Fibroblast of mammary gland (primary cell): ENCODE results near the gene ZNF516.

Source experiments
- DNase-seq: peaks from one replicate; pipeline ENCODE4 v3.0.0-alpha.2; 2010; ENCODE audit warnings: low read depth
- H3K4me3 ChIP-seq: 2 replicates; pipeline ENCODE4 v1.5.1; 2011; ENCODE audit warnings: low read depth, mild to moderate bottlenecking, low read length, moderate library complexity; ENCODE audit not compliant: control insufficient read depth
- CTCF ChIP-seq: conservative IDR thresholded peaks from 2 replicates; pipeline ENCODE4 v1.5.1; 2011; ENCODE audit warnings: low read depth, low read length, inconsistent platforms; ENCODE audit not compliant: control insufficient read depth, insufficient read depth

Gene ZNF516

DNA sequence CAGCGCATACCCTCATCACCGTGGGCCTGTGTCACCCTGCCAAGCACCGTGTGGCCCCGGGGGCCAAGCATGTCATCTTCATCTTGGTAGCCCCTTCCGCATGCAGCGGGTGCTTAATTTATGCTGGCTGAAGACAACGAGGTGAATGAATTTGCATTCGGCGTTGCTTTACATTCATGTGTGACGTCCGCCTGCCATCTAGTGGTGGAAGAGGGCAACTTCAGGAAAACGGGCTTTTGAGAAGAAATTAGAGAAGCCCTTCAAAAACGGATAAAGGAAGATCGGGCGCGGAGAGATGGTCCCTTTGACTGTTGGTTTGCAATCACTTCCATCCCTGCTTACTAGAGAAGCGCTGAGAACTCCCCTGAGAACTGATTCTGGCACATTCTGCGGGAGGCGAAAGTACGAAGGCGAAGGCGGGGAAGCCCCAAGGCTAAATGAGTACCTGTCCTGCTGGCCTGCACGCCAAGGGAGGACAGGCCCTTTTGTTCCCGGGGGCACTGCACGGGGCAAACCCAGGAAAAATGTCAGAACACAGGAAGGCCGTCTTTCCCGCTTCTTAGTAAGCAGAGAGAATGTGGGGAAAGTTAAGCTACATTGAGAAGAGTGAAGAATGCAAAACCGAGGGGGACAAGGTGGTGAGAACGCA lies 145.9 kb downstream of the ZNF516 start:
- peak; percentile 91 for TF ChIP-seq CTCF
- no peak overlapping the region for H3K4me3 ChIP-seq

DNA sequence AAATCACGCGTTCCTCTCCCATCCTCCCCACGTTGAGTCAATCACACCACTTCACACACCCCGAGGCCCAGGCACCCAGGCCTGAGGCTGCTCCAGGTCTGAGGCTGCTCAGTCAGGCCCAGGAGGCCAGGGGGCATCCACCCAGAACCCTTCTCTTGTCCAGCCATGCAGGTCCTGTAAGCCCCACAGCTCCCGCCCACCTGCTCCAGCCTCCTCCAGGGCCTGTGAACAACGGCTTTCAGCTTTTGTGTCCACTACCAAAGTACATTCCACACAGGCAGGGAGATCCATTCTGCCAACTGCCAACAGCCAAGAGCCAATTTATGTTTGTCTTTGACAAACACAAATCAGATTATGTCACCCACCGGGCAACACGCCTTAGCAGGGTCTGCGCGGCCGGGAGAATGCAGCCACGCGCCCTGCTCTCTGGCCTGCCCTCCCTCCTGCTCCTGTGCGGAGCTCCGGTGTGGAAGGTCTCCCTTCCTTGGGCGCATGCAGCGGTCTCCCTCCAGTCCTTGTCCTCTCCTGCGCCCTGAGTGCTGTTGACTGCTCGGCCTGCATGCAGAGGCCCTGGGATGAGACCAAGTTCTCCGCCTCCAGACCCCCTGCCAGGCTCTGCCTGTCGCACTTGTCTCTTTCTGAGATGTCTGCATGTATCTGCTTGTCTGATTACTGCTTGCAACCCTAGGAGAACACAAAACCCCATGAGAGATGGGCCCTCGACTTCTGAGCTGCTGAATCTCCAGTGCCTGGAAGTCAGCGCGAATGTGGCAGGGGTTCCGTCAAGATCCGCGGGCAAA lies 146.6 kb downstream of the ZNF516 start:
- no peak for TF ChIP-seq CTCF
- H3K4me3 ChIP-seq = no peak overlapping the region

More for the DNA sequence above, 145.9 kb downstream of the ZNF516 start:
- peak; percentile 73 for DNase-seq

DNA sequence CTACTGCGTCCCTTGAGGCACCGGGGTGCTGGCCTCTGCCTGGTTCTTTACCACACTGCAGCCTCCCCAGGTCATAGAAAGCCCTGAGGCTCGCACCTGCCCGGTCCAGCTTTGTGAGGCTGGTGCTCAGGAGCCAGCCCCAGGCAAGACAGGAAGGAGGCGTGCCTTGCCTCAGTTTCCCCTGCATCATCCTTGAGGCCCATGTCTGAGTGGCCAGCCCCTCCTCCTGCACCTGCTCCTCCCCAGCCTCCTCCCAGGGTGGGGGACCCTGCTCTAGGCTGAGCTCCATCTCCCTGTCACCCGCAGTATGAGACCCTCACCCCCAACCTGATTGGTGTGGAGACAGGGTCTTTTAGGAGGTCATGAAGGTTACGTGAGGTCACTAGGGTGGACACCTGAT lies 147.7 kb downstream of the ZNF516 start:
- H3K4me3 ChIP-seq = no peak overlapping the region
- DNase-seq = no peak
- TF ChIP-seq CTCF = no peak

More for the DNA sequence above, 146.6 kb downstream of the ZNF516 start:
- DNase-seq = no peak

- TF ChIP-seq CTCF = no peak
- no peak for DNase-seq
- no peak overlapping the region for H3K4me3 ChIP-seq
These were observed 148.4 kb downstream of the ZNF516 start for GRCh38 chr18:76346490-76347130.

GRCh38 chr18:76345901-76346300 lies 149.1 kb downstream of the ZNF516 start:
- no peak overlapping the region for H3K4me3 ChIP-seq
- TF ChIP-seq CTCF = no peak
- DNase-seq = no peak

DNA sequence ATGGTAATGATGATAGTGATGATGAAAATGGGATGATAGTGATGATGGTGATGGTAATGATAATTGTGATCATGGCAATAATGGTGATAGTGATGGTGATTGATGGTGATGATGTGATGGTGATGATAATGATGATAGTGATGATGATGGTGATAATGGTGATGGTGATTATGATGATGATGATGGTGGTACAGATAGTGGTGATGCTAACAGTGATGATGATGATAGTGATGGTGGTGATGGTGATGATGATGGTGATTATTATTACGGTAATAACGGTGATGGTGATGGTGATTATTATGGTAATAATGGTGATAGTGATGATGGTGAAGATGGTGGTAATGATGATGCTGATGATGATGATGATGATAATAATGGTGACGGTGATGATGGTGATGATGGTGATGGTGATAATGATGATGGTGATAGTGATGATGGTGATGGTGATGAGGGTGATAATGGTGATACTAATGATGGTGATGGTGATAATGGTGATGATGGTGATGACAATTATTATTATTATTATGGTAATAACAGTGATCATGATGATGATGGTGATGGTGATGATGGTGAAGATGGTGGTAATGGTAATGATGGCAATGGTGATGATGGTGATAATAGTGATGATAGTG lies 151.0 kb downstream of the ZNF516 start:
- no peak for DNase-seq
- no peak for TF ChIP-seq CTCF
- H3K4me3 ChIP-seq = no peak overlapping the region
